Middle frontal gyrus (tissue), 1 donor: ENCODE results near the gene ZNF580.

Source experiments
- DNase-seq: peaks from one replicate; pipeline ENCODE4 v3.0.0-alpha.2; 2015; ENCODE audit warnings: low spot score; ENCODE audit errors: extremely low spot score

Gene ZNF580

GRCh38 chr19:55640577-55641425 lies at the start of gene ZNF580:
TSS of gene ZNF580 (plus strand) at chr19:55641002. CDS start at chr19:55642509, 1,507 bp downstream.
- DNase-seq: no peak

- no peak for DNase-seq
Measured at GRCh38 chr19:55591555-55591954, 49.2 kb upstream of the ZNF580 start.

GRCh38 chr19:55592391-55593090 lies 48.3 kb upstream of the ZNF580 start:
- no peak for DNase-seq

GRCh38 chr19:55593096-55593772 lies 47.6 kb upstream of the ZNF580 start:
- no peak for DNase-seq

GRCh38 chr19:55594996-55595545 lies 45.7 kb upstream of the ZNF580 start:
- no peak for DNase-seq

- DNase-seq: no peak
Measured at GRCh38 chr19:55596304-55596703, 44.5 kb upstream of the ZNF580 start.

- DNase-seq: no peak
Measured at GRCh38 chr19:55597501-55597921, 43.3 kb upstream of the ZNF580 start.

GRCh38 chr19:55598034-55598433 lies 42.8 kb upstream of the ZNF580 start:
- DNase-seq: no peak

- DNase-seq: peak; percentile 78
Measured at GRCh38 chr19:55598719-55599467, 41.9 kb upstream of the ZNF580 start.

- peak; percentile 96 for DNase-seq
Measured at GRCh38 chr19:55599468-55599841, 41.3 kb upstream of the ZNF580 start, which contains the start of gene FIZ1. TSS of gene FIZ1 (minus strand) at chr19:55599517. CDS start at chr19:55597865, 1,652 bp downstream.

- peak; percentile 74 for DNase-seq
Measured at GRCh38 chr19:55599842-55600661, 40.8 kb upstream of the ZNF580 start, which contains the start of gene ZNF524. TSS of gene ZNF524 (plus strand) at chr19:55600288. CDS start at chr19:55602113, 1,825 bp downstream.

GRCh38 chr19:55600662-55601028 lies 40.2 kb upstream of the ZNF580 start:
- DNase-seq: no peak

- DNase-seq: no peak
Measured at GRCh38 chr19:55601084-55601483, 39.7 kb upstream of the ZNF580 start.

- no peak for DNase-seq
Measured at GRCh38 chr19:55602104-55603001, 38.4 kb upstream of the ZNF580 start.

GRCh38 chr19:55603115-55603514 lies 37.7 kb upstream of the ZNF580 start:
- no peak for DNase-seq

GRCh38 chr19:55603581-55604292 lies 37.1 kb upstream of the ZNF580 start:
- DNase-seq: no peak

- peak; percentile 91 for DNase-seq
Measured at GRCh38 chr19:55605207-55605636, 35.6 kb upstream of the ZNF580 start.
